Measurements from ENCODE around the gene AK2. TPM values are rescaled to one million over a fixed set of nuclear protein-coding genes. Genes with fewer than 3 reads are reported as not detected.

The AK2 gene
- total RNA-seq, 1 experiment from 2014 or later, result 213 TPM

DNA sequence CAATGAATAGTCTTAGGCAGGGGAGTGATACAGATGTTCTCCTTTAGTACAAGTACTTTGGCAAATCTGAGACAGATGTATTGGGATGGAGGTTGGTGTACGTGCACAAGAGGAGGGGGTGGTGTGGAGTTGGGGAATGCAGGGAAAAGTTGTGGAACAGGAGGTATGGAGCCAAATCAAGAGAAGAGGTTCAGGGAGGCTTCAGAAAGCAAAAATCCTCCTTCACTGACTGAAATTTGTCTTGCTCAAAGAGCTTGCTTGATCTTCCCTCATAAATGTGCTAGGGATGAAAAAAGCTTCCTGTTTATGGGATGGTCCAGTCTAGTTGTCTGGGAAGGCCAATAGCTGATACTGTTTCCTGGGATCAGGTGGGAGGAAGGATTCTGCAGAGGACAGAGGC lies 77.9 kb downstream of the AK2 start:
- TF ChIP-seq EZH2phosphoT487 (IDR thresholded peaks at IDR 0.05; ENCODE audit: borderline replicate concordance, low read length) (no peak), EZH2 (IDR thresholded peaks at IDR 0.05; ENCODE audit: low read length, unreplicated experiment) (no peak)
- TF ChIP-seq, protein P1, sequence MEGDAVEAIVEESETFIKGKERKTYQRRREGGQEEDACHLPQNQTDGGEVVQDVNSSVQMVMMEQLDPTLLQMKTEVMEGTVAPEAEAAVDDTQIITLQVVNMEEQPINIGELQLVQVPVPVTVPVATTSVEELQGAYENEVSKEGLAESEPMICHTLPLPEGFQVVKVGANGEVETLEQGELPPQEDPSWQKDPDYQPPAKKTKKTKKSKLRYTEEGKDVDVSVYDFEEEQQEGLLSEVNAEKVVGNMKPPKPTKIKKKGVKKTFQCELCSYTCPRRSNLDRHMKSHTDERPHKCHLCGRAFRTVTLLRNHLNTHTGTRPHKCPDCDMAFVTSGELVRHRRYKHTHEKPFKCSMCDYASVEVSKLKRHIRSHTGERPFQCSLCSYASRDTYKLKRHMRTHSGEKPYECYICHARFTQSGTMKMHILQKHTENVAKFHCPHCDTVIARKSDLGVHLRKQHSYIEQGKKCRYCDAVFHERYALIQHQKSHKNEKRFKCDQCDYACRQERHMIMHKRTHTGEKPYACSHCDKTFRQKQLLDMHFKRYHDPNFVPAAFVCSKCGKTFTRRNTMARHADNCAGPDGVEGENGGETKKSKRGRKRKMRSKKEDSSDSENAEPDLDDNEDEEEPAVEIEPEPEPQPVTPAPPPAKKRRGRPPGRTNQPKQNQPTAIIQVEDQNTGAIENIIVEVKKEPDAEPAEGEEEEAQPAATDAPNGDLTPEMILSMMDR (conservative IDR thresholded peaks at IDR 0.05; ENCODE audit: low read depth, low read length), result no peak
- ATAC-seq, result no peak
- Histone ChIP-seq H3K9ac (ENCODE audit: low read length) (no peak overlapping the region), H3K36me3 (ENCODE audit: low read depth, low read length) (no peaks in the 10 kb centered on the region), H3K27ac (ENCODE audit: low read length) (no peak overlapping the region), H3F3A (ENCODE audit: low read length, unreplicated experiment) (peaks cover 6% of the 10 kb centered on the region), H3K9me3 (ENCODE audit: low read length) (no peaks in the 10 kb centered on the region), H2AFZ (ENCODE audit: low read length) (no peak overlapping the region), H3K27me3 (ENCODE audit: low read length) (no peaks in the 10 kb centered on the region), H3K4me3 (ENCODE audit: low read length) (no peak overlapping the region), H3K79me2 (ENCODE audit: low read length) (peaks cover 89% of the 10 kb centered on the region), H3K4me1 (ENCODE audit: insufficient read depth, low read length) (peaks cover 23% of the 10 kb centered on the region), H3K9me2 (replicated peaks; ENCODE audit: low read length) (no peaks in the 10 kb centered on the region), H4K20me1 (ENCODE audit: low read length) (peaks cover 26% of the 10 kb centered on the region), H3K4me2 (ENCODE audit: low read length) (no peak overlapping the region)
- BruUV-seq (replicated peaks), result no TSS peak
- CTCF ChIA-PET, result no interaction called here
- DNase-seq, result no peak
- intact Hi-C loops (cut with micrococcal nuclease), result no loop called here
- POLR2A ChIA-PET (ENCODE audit: unreplicated experiment), result no interaction called here

Other genes with a start within 250 kb of the AK2 start
- gene YARS1, start 219.5 kb downstream of the AK2 start, total RNA-seq (2014; rRNA removed), result 108 and 115 TPM in 2 replicates
- gene S100PBP, start 219.2 kb downstream of the AK2 start, total RNA-seq (2014; rRNA removed), result 13.2 and 13.8 TPM in 2 replicates
- 0.22 and 0.35 TPM in 2 replicates for gene FNDC5, start 166.0 kb downstream of the AK2 start, total RNA-seq (2014; rRNA removed)
- gene HPCA, start 150.4 kb downstream of the AK2 start, total RNA-seq (2014; rRNA removed), result not detected in 2 replicates
- 175 and 194 TPM in 2 replicates for gene TMEM54, start 135.5 kb downstream of the AK2 start, total RNA-seq (2014; rRNA removed)
- 17.9 and 21.3 TPM in 2 replicates for gene RNF19B, start 72.1 kb downstream of the AK2 start, total RNA-seq (2014; rRNA removed)
- 2.2 and 3.3 TPM in 2 replicates for gene AZIN2, start 44.3 kb upstream of the AK2 start, total RNA-seq (2014; rRNA removed)
- 3.9 and 9.7 TPM in 2 replicates for gene TRIM62, start 145.2 kb upstream of the AK2 start, total RNA-seq (2014; rRNA removed)
- gene ZNF362, start 219.6 kb upstream of the AK2 start, total RNA-seq (2014; rRNA removed), result 10.8 and 17.0 TPM in 2 replicates

All from PC-3 (cell line).